Parathyroid adenoma (tissue), 2 donors: Measurements from ENCODE around the gene HDHD5.
"Not testable (repeated sequence)": the region's sequence is repeated elsewhere in the genome, so short reads cannot be mapped to it uniquely, and the experiment has no call there.

Source experiments
- H2AFZ ChIP-seq: fragments of 300-600 bp; sonication (generic); one replicate; pipeline ENCODE4 v1.7.0; 2017; ENCODE audit warnings: antibody characterized with exemption, mild to moderate bottlenecking
- H3K27ac ChIP-seq: fragments of 300-600 bp; sonication (generic); one replicate; pipeline ENCODE4 v1.7.0; 2017
- H3K27me3 ChIP-seq: fragments of 300-600 bp; sonication (generic); one replicate; pipeline ENCODE4 v1.7.0; 2017; ENCODE audit warnings: low read length; ENCODE audit not compliant: control insufficient read depth, insufficient read depth
- H3K36me3 ChIP-seq: fragments of 300-600 bp; sonication (generic); one replicate; pipeline ENCODE4 v1.7.0; 2017; ENCODE audit warnings: low read length; ENCODE audit not compliant: control insufficient read depth, insufficient read depth
- H3K4me1 ChIP-seq: fragments of 300-600 bp; sonication (generic); one replicate; pipeline ENCODE4 v1.7.0; 2017; ENCODE audit warnings: control low read depth
- H3K4me2 ChIP-seq: fragments of 300-600 bp; sonication (generic); one replicate; pipeline ENCODE4 v1.7.0; 2017; ENCODE audit warnings: low read length
- H3K4me3 ChIP-seq: fragments of 300-600 bp; sonication (generic); one replicate; pipeline ENCODE4 v1.7.0; 2017; ENCODE audit warnings: low read depth, low read length
- H3K79me2 ChIP-seq: fragments of 300-600 bp; sonication (generic); one replicate; pipeline ENCODE4 v1.7.0; 2017; ENCODE audit warnings: control low read depth
- H3K9ac ChIP-seq: fragments of 300-600 bp; sonication (generic); one replicate; pipeline ENCODE4 v1.7.0; 2017; ENCODE audit warnings: mild to moderate bottlenecking
- H3K9me3 ChIP-seq: fragments of 300-600 bp; sonication (generic); one replicate; pipeline ENCODE4 v1.7.0; 2017; ENCODE audit warnings: low read length; ENCODE audit not compliant: control insufficient read depth
- TF ChIP-seq, protein P1 (sequence below): fragments of 300-600 bp; sonication (generic); IDR thresholded peaks from one replicate; pipeline ENCODE4 v1.7.0; 2017; ENCODE audit warnings: antibody characterized with exemption, mild to moderate bottlenecking
- donor health status: primary hyperparathyroidism.

The HDHD5 gene

GRCh38 chr22:17149076-17149815 is 9.8 kb downstream of the HDHD5 start:
- Histone ChIP-seq H3K79me2 (no peaks in the 10 kb centered on the region), H3K27me3 (no peaks in the 10 kb centered on the region), H3K27ac (no peak overlapping the region), H3K4me2 (no peak overlapping the region), H3K9ac (no peak overlapping the region), H2AFZ (no peak overlapping the region), H3K4me1 (no peaks in the 10 kb centered on the region), H3K4me3 (no peak overlapping the region), H3K9me3 (no peaks in the 10 kb centered on the region), H3K36me3 (no peaks in the 10 kb centered on the region)
- TF ChIP-seq, protein P1, sequence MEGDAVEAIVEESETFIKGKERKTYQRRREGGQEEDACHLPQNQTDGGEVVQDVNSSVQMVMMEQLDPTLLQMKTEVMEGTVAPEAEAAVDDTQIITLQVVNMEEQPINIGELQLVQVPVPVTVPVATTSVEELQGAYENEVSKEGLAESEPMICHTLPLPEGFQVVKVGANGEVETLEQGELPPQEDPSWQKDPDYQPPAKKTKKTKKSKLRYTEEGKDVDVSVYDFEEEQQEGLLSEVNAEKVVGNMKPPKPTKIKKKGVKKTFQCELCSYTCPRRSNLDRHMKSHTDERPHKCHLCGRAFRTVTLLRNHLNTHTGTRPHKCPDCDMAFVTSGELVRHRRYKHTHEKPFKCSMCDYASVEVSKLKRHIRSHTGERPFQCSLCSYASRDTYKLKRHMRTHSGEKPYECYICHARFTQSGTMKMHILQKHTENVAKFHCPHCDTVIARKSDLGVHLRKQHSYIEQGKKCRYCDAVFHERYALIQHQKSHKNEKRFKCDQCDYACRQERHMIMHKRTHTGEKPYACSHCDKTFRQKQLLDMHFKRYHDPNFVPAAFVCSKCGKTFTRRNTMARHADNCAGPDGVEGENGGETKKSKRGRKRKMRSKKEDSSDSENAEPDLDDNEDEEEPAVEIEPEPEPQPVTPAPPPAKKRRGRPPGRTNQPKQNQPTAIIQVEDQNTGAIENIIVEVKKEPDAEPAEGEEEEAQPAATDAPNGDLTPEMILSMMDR = no peak

- H3K4me2 ChIP-seq, H3K79me2 ChIP-seq, H3K4me3 ChIP-seq, H2AFZ ChIP-seq, H3K36me3 ChIP-seq, H3K27me3 ChIP-seq, H3K9me3 ChIP-seq, H3K4me1 ChIP-seq, H3K27ac ChIP-seq, H3K9ac ChIP-seq: not testable (repeated sequence)
Measured at GRCh38 chr22:17147458-17147857, 11.6 kb downstream of the HDHD5 start.

- no peak overlapping the region for H3K4me2 ChIP-seq
- H3K4me3 ChIP-seq = no peak overlapping the region
- no peak overlapping the region for H3K9ac ChIP-seq
- H3K27me3 ChIP-seq = no peaks in the 10 kb centered on the region
- H2AFZ ChIP-seq = no peak overlapping the region
- TF ChIP-seq, protein P1 = no peak
- no peaks in the 10 kb centered on the region for H3K36me3 ChIP-seq
- H3K4me1 ChIP-seq = no peaks in the 10 kb centered on the region
- no peaks in the 10 kb centered on the region for H3K79me2 ChIP-seq
- no peak overlapping the region for H3K27ac ChIP-seq
- no peaks in the 10 kb centered on the region for H3K9me3 ChIP-seq
Measured at GRCh38 chr22:17145021-17145680, 13.9 kb downstream of the HDHD5 start.

DNA sequence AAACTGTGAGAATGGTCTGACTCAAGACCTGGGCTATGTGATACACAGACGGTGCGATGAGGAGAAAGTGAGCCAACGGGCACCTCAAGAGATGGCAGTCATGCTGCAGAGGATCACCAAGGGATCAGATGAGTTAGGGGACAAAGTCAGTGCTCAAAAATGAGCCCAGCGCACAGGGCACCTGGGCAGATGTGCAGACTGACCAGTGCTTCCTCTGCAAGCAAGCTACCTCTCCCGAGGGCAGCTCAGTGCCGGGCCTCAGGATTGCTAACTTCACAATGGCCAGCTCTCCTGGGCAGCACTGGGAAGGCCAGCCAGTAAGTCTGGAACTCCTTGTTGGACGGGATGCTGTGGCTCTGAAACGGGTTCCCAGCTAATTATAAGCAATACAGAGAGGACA is 15.3 kb downstream of the HDHD5 start:
- Histone ChIP-seq H3K9me3 (no peaks in the 10 kb centered on the region), H3K27me3 (no peaks in the 10 kb centered on the region), H3K79me2 (no peaks in the 10 kb centered on the region), H3K27ac (no peak overlapping the region), H3K36me3 (no peaks in the 10 kb centered on the region), H2AFZ (no peak overlapping the region), H3K4me3 (no peak overlapping the region), H3K4me1 (no peaks in the 10 kb centered on the region), H3K9ac (no peak overlapping the region), H3K4me2 (no peak overlapping the region)
- TF ChIP-seq, protein P1 = no peak

DNA sequence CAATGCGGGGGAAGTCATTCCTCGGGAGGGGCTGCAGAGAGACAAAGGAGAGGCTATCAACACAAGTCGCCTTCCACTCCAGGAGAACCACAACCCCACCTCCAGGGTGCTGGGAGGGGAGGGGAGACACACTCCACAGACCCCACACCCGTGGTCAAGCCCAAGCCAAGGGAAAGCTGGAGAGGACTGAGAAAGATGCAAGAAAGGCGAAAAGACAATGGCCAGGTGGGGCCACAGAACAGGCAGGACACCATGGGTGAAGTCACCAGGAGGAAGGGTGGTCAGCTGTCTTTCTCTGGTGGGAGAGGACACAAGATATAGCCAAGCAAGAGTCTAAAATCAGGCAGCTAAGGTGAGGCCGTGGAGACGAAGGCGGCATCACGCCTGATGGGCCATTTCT is 16.0 kb downstream of the HDHD5 start:
- Histone ChIP-seq H3K27ac (no peak overlapping the region), H3K4me2 (no peak overlapping the region), H3K4me3 (no peak overlapping the region), H3K4me1 (no peaks in the 10 kb centered on the region), H3K27me3 (no peaks in the 10 kb centered on the region), H3K9me3 (no peaks in the 10 kb centered on the region), H3K79me2 (no peaks in the 10 kb centered on the region), H2AFZ (no peak overlapping the region), H3K36me3 (no peaks in the 10 kb centered on the region), H3K9ac (no peak overlapping the region)
- TF ChIP-seq, protein P1 = no peak
